GM19438 (cell line): ENCODE measurements around the gene HJV.
"Not testable (repeated sequence)": the region's sequence is repeated elsewhere in the genome, so short reads cannot be mapped to it uniquely, and the experiment has no call there.

Experiments
- ATAC-seq: cut with Tn5 transposase; IDR thresholded peaks from one replicate; pipeline ENCODE4 v1.9.1; 2021; ENCODE audit warnings: low read depth; ENCODE audit not compliant: unreplicated experiment

HJV gene

GRCh38 chr1:146021622-146022402 is at the start of gene HJV:
TSS of gene HJV (minus strand) at chr1:146021735. CDS start at chr1:146020231, 1,504 bp downstream.
- no peak for ATAC-seq

GRCh38 chr1:146059148-146059547 is 37.6 kb upstream of the HJV start:
- ATAC-seq: not testable (repeated sequence)

- ATAC-seq: peak; percentile 80
Measured at GRCh38 chr1:146051852-146052676, 30.5 kb upstream of the HJV start.

GRCh38 chr1:146051452-146051851 is 29.9 kb upstream of the HJV start:
- ATAC-seq: no peak

- ATAC-seq: not testable (repeated sequence)
Measured at GRCh38 chr1:146050652-146050963, 29.1 kb upstream of the HJV start.

GRCh38 chr1:146049866-146050651 is 28.5 kb upstream of the HJV start:
- not testable (repeated sequence) for ATAC-seq

- no peak for ATAC-seq
Measured at GRCh38 chr1:146049436-146049835, 27.9 kb upstream of the HJV start.

- not testable (repeated sequence) for ATAC-seq
Measured at GRCh38 chr1:146048514-146049115, 27.1 kb upstream of the HJV start.

- ATAC-seq: no peak
Measured at GRCh38 chr1:146046664-146047063, 25.1 kb upstream of the HJV start.

- no peak for ATAC-seq
Measured at GRCh38 chr1:146039844-146040194, 18.3 kb upstream of the HJV start.

- no peak for ATAC-seq
Measured at GRCh38 chr1:146036965-146037646, 15.6 kb upstream of the HJV start.

- ATAC-seq: no peak
Measured at GRCh38 chr1:146036241-146036964, 14.9 kb upstream of the HJV start.

- no peak for ATAC-seq
Measured at GRCh38 chr1:146035048-146035423, 13.5 kb upstream of the HJV start.

GRCh38 chr1:146032631-146033219 is 11.2 kb upstream of the HJV start:
- no peak for ATAC-seq

GRCh38 chr1:146031476-146031875 is 9.9 kb upstream of the HJV start:
- ATAC-seq: no peak

GRCh38 chr1:146029117-146029516 is 7.6 kb upstream of the HJV start:
- ATAC-seq: no peak

GRCh38 chr1:146026650-146027049 is 5.1 kb upstream of the HJV start:
- not testable (repeated sequence) for ATAC-seq

- ATAC-seq: not testable (repeated sequence)
Measured at GRCh38 chr1:146025787-146026495, 4.4 kb upstream of the HJV start.
